Activated CD8-positive, alpha-beta T cell treated with anti-CD3 and anti-CD28 coated beads, Interleukin-2, amount 10 ng/mL, durations not matched to agents 7 days and 5 days (primary cell): Measurements from ENCODE around the gene DYNC2H1. TPM values are rescaled to one million over a fixed set of nuclear protein-coding genes. Genes with fewer than 3 reads are reported as not detected.

Experiments used
- ATAC-seq: fragments of 150-1000 bp; cut with Tn5 transposase; one replicate; pipeline ENCODE4 v1.10.0; 2021; ENCODE audit warnings: moderate library complexity
- CTCF ChIA-PET: fragments of 350-600 bp; sonication (Branson Sonifier 250); formaldehyde crosslinking; loops from one replicate; lab custom pipeline; 2021; ENCODE audit warnings: antibody characterized with exemption; lab: Charles Lee
- POLR2A ChIA-PET: fragments of 350-600 bp; sonication (Branson Sonifier 250); formaldehyde crosslinking; loops from one replicate; lab custom pipeline; 2021; ENCODE audit warnings: antibody characterized with exemption; lab: Charles Lee
- DNase-seq: peaks from one replicate; pipeline ENCODE4 v3.0.0-alpha.2; 2020
- H3K27ac Mint-ChIP-seq: one replicate; pipeline ENCODE4 v1.8.0; 2021; ENCODE audit warnings: mild to moderate bottlenecking, mixed read lengths
- H3K27me3 Mint-ChIP-seq: one replicate; pipeline ENCODE4 v1.8.0; 2021; ENCODE audit warnings: low read depth, mixed read lengths
- H3K36me3 Mint-ChIP-seq: one replicate; pipeline ENCODE4 v1.8.0; 2021; ENCODE audit warnings: low read depth, mixed read lengths
- H3K4me1 Mint-ChIP-seq: one replicate; pipeline ENCODE4 v1.8.0; 2021; ENCODE audit warnings: low read depth, mixed read lengths
- H3K4me3 Mint-ChIP-seq: one replicate; pipeline ENCODE4 v1.8.0; 2021; ENCODE audit warnings: mild to moderate bottlenecking, mixed read lengths
- H3K9me3 Mint-ChIP-seq: one replicate; pipeline ENCODE4 v1.8.0; 2022; ENCODE audit warnings: mixed read lengths; ENCODE audit not compliant: insufficient read depth
- total RNA-seq, 2 experiments: library from RNA; stranded (reverse); gene quantifications; one replicate each; pipeline ENCODE4 v1.2.3, GENCODE V29; 2021

The DYNC2H1 gene
- total RNA-seq, 2 experiments from 2014 or later = 1.6 to 1.7 TPM

GRCh38 chr11:103484545-103484944 is 375.3 kb downstream of the DYNC2H1 start:
- Mint-ChIP-seq H3K36me3 (no peaks in the 10 kb centered on the region), H3K4me3 (no peak overlapping the region), H3K9me3 (no peaks in the 10 kb centered on the region), H3K27ac (no peak overlapping the region), H3K4me1 (peaks cover 10% of the 10 kb centered on the region), H3K27me3 (no peaks in the 10 kb centered on the region)
- DNase-seq (no peak), ATAC-seq (no peak)
- CTCF ChIA-PET = no interaction called here
- POLR2A ChIA-PET = no interaction called here

GRCh38 chr11:103486604-103487003 is 377.4 kb downstream of the DYNC2H1 start:
- H3K27me3 Mint-ChIP-seq = no peaks in the 10 kb centered on the region
- ATAC-seq (no peak), DNase-seq (no peak)
- ChIA-PET CTCF (no interaction called here), POLR2A (no interaction called here)
- no peak overlapping the region for H3K4me3 Mint-ChIP-seq
- no peak overlapping the region for H3K27ac Mint-ChIP-seq
- H3K36me3 Mint-ChIP-seq = no peaks in the 10 kb centered on the region
- peaks cover 10% of the 10 kb centered on the region for H3K4me1 Mint-ChIP-seq
- H3K9me3 Mint-ChIP-seq = no peaks in the 10 kb centered on the region

GRCh38 chr11:103487113-103487512 is 377.9 kb downstream of the DYNC2H1 start:
- no peak for ATAC-seq
- CTCF ChIA-PET = no interaction called here

GRCh38 chr11:103488031-103488461 is 378.8 kb downstream of the DYNC2H1 start:
- no peak overlapping the region for H3K4me3 Mint-ChIP-seq

More at GRCh38 chr11:103487113-103487512, 377.9 kb downstream of the DYNC2H1 start:
- Mint-ChIP-seq H3K27ac (no peak overlapping the region), H3K4me3 (no peak overlapping the region), H3K4me1 (peaks cover 10% of the 10 kb centered on the region), H3K36me3 (no peaks in the 10 kb centered on the region), H3K27me3 (no peaks in the 10 kb centered on the region), H3K9me3 (no peaks in the 10 kb centered on the region)
- DNase-seq = no peak
- POLR2A ChIA-PET = no interaction called here

GRCh38 chr11:103488579-103488978 is 379.4 kb downstream of the DYNC2H1 start:
- Mint-ChIP-seq H3K36me3 (no peaks in the 10 kb centered on the region), H3K9me3 (no peaks in the 10 kb centered on the region), H3K4me1 (peaks cover 10% of the 10 kb centered on the region), H3K27me3 (no peaks in the 10 kb centered on the region), H3K4me3 (no peak overlapping the region), H3K27ac (no peak overlapping the region)
- ChIA-PET POLR2A (no interaction called here), CTCF (no interaction called here)
- ATAC-seq (no peak), DNase-seq (no peak)

More at GRCh38 chr11:103488031-103488461, 378.8 kb downstream of the DYNC2H1 start:
- DNase-seq = no peak
- Mint-ChIP-seq H3K9me3 (no peaks in the 10 kb centered on the region), H3K36me3 (no peaks in the 10 kb centered on the region), H3K27me3 (no peaks in the 10 kb centered on the region), H3K4me1 (peaks cover 10% of the 10 kb centered on the region), H3K27ac (no peak overlapping the region)
- ChIA-PET CTCF (no interaction called here), POLR2A (no interaction called here)
- peak; percentile 67 for ATAC-seq

- no peaks in the 10 kb centered on the region for H3K27me3 Mint-ChIP-seq
- CTCF ChIA-PET = no interaction called here
- POLR2A ChIA-PET = no interaction called here
- H3K4me1 Mint-ChIP-seq = peaks cover 10% of the 10 kb centered on the region
- no peak overlapping the region for H3K4me3 Mint-ChIP-seq
- no peak overlapping the region for H3K27ac Mint-ChIP-seq
- H3K36me3 Mint-ChIP-seq = no peaks in the 10 kb centered on the region
- ATAC-seq (no peak), DNase-seq (no peak)
- no peaks in the 10 kb centered on the region for H3K9me3 Mint-ChIP-seq
Measured at GRCh38 chr11:103491777-103492176, 382.6 kb downstream of the DYNC2H1 start.

- H3K27me3 Mint-ChIP-seq = no peaks in the 10 kb centered on the region
- H3K4me1 Mint-ChIP-seq = no peaks in the 10 kb centered on the region
- H3K36me3 Mint-ChIP-seq = no peaks in the 10 kb centered on the region
- CTCF ChIA-PET = no interaction called here
- H3K4me3 Mint-ChIP-seq = no peak overlapping the region
- DNase-seq (no peak), ATAC-seq (no peak)
- H3K27ac Mint-ChIP-seq = no peak overlapping the region
- H3K9me3 Mint-ChIP-seq = no peaks in the 10 kb centered on the region
- POLR2A ChIA-PET = no interaction called here
Measured at GRCh38 chr11:103494491-103494890, 385.3 kb downstream of the DYNC2H1 start.

GRCh38 chr11:103497268-103497667 is 388.0 kb downstream of the DYNC2H1 start:
- no peak for DNase-seq
- Mint-ChIP-seq H3K9me3 (no peaks in the 10 kb centered on the region), H3K4me1 (no peaks in the 10 kb centered on the region), H3K27ac (no peak overlapping the region), H3K27me3 (no peaks in the 10 kb centered on the region), H3K4me3 (no peak overlapping the region), H3K36me3 (no peaks in the 10 kb centered on the region)
- no peak for ATAC-seq
- POLR2A ChIA-PET = no interaction called here
- CTCF ChIA-PET = no interaction called here

GRCh38 chr11:103499710-103500340 is 390.6 kb downstream of the DYNC2H1 start:
- no peaks in the 10 kb centered on the region for H3K36me3 Mint-ChIP-seq
- no peak overlapping the region for H3K27ac Mint-ChIP-seq
- ATAC-seq = no peak
- H3K27me3 Mint-ChIP-seq = no peaks in the 10 kb centered on the region
- H3K9me3 Mint-ChIP-seq = no peaks in the 10 kb centered on the region
- ChIA-PET CTCF (no interaction called here), POLR2A (no interaction called here)
- no peak for DNase-seq
- no peaks in the 10 kb centered on the region for H3K4me1 Mint-ChIP-seq
- H3K4me3 Mint-ChIP-seq = no peak overlapping the region

GRCh38 chr11:103515283-103515682 is 406.1 kb downstream of the DYNC2H1 start:
- H3K27ac Mint-ChIP-seq = no peak overlapping the region
- CTCF ChIA-PET = no interaction called here
- POLR2A ChIA-PET = no interaction called here
- no peak overlapping the region for H3K4me3 Mint-ChIP-seq
- no peak for DNase-seq
- no peak for ATAC-seq
- H3K36me3 Mint-ChIP-seq = no peaks in the 10 kb centered on the region
- no peaks in the 10 kb centered on the region for H3K9me3 Mint-ChIP-seq
- no peaks in the 10 kb centered on the region for H3K4me1 Mint-ChIP-seq
- no peaks in the 10 kb centered on the region for H3K27me3 Mint-ChIP-seq

GRCh38 chr11:103520792-103521191 is 411.6 kb downstream of the DYNC2H1 start:
- POLR2A ChIA-PET = no interaction called here
- no peak overlapping the region for H3K4me3 Mint-ChIP-seq
- H3K4me1 Mint-ChIP-seq = no peaks in the 10 kb centered on the region
- no peaks in the 10 kb centered on the region for H3K9me3 Mint-ChIP-seq
- no peak for ATAC-seq
- no peak for DNase-seq
- H3K27ac Mint-ChIP-seq = no peak overlapping the region
- H3K27me3 Mint-ChIP-seq = no peaks in the 10 kb centered on the region
- no peaks in the 10 kb centered on the region for H3K36me3 Mint-ChIP-seq
- CTCF ChIA-PET = no interaction called here

GRCh38 chr11:103525069-103525468 is 415.8 kb downstream of the DYNC2H1 start:
- H3K9me3 Mint-ChIP-seq = no peaks in the 10 kb centered on the region
- H3K27ac Mint-ChIP-seq = no peak overlapping the region
- H3K4me1 Mint-ChIP-seq = no peaks in the 10 kb centered on the region
- no peak for ATAC-seq
- H3K4me3 Mint-ChIP-seq = no peak overlapping the region
- no peak for DNase-seq
- POLR2A ChIA-PET = no interaction called here
- CTCF ChIA-PET = no interaction called here
- H3K36me3 Mint-ChIP-seq = no peaks in the 10 kb centered on the region
- no peaks in the 10 kb centered on the region for H3K27me3 Mint-ChIP-seq

- Mint-ChIP-seq H3K9me3 (no peaks in the 10 kb centered on the region), H3K36me3 (no peaks in the 10 kb centered on the region), H3K4me1 (no peaks in the 10 kb centered on the region), H3K4me3 (no peak overlapping the region), H3K27me3 (no peaks in the 10 kb centered on the region), H3K27ac (no peak overlapping the region)
- CTCF ChIA-PET = no interaction called here
- POLR2A ChIA-PET = no interaction called here
- ATAC-seq (no peak), DNase-seq (no peak)
Measured at GRCh38 chr11:103528046-103528445, 418.8 kb downstream of the DYNC2H1 start.
